Measurements from ENCODE around the gene BHLHE41. TPM values are rescaled to one million over a fixed set of nuclear protein-coding genes. Genes with fewer than 3 reads are reported as not detected.

BHLHE41 gene
- total RNA-seq, 6 donors from 2014 or later = 9.3 to 78.6 (median 35.2) TPM

GRCh38 chr12:26123482-26123980, 1.3 kb downstream of the BHLHE41 start:
- H3K4me3 ChIP-seq = peak overlapping the region in 3 of 4 donors; percentile 47 to 58 (median 57)
- H3K4me1 ChIP-seq = peaks cover 33 to 57% (median 43%) of the 10 kb centered on the region in 4 donors
- 9 to 18% methylated on average over 8 of the region's 8 CpGs for WGBS, 2 donors

GRCh38 chr12:26122681-26123481, 2.0 kb downstream of the BHLHE41 start:
- Histone ChIP-seq H3K4me1 (peaks cover 33 to 57% (median 43%) of the 10 kb centered on the region in 4 donors), H3K27me3 (peaks cover 0 to 48% (median 25%) of the 10 kb centered on the region in 4 donors), H3K4me3 (peak overlapping the region; percentile 17 to 58 (median 52)), H3K27ac (peak overlapping the region; percentile 64 to 91 (median 78)), H3K9me3 (no peaks in the 10 kb centered on the region), H3K36me3 (no peaks in the 10 kb centered on the region)
- DNase-seq (peak; percentile 34 to 91), ATAC-seq (ENCODE audit: low FRiP score in 2 of 2) (peak; percentile 5 to 34)
- TF ChIP-seq CTCF (IDR thresholded peaks at IDR 0.05) (peak in 1 of 6 experiments; percentile 3), EP300 (IDR thresholded peaks at IDR 0.05) (no peak), POLR2A (IDR thresholded peaks at IDR 0.05) (peak in 1 of 4 donors; percentile 40), POLR2AphosphoS5 (IDR thresholded peaks at IDR 0.05) (no peak)
- 3% methylated on average over 13 to 62 of the region's 69 CpGs for WGBS, 2 donors

More at GRCh38 chr12:26123482-26123980, 1.3 kb downstream of the BHLHE41 start:
- DNase-seq (no peak), ATAC-seq (ENCODE audit: low FRiP score in 2 of 2) (no peak)
- no peak for TF ChIP-seq CTCF (IDR thresholded peaks at IDR 0.05)
- TF ChIP-seq POLR2A (IDR thresholded peaks at IDR 0.05) = no peak
- TF ChIP-seq EP300 (IDR thresholded peaks at IDR 0.05) = no peak
- no peak for TF ChIP-seq POLR2AphosphoS5 (IDR thresholded peaks at IDR 0.05)
- H3K36me3 ChIP-seq = no peaks in the 10 kb centered on the region
- no peaks in the 10 kb centered on the region for H3K9me3 ChIP-seq
- H3K27ac ChIP-seq = peak overlapping the region; percentile 64 to 91 (median 78)
- H3K27me3 ChIP-seq = peaks cover 0 to 48% (median 27%) of the 10 kb centered on the region in 4 donors

- peak overlapping the region in 3 of 4 donors; percentile 47 to 58 (median 57) for H3K4me3 ChIP-seq
- no peak for TF ChIP-seq EP300 (IDR thresholded peaks at IDR 0.05)
- no peak for TF ChIP-seq POLR2A (IDR thresholded peaks at IDR 0.05)
- TF ChIP-seq CTCF (IDR thresholded peaks at IDR 0.05) = no peak
- TF ChIP-seq POLR2AphosphoS5 (IDR thresholded peaks at IDR 0.05) = no peak
- peak in 1 of 2 donors; percentile 92 for DNase-seq
- ATAC-seq (ENCODE audit: low FRiP score in 2 of 2) = peak in 1 of 2 donors; percentile 3
- WGBS, 2 donors = 1% methylated on average over 53 of the region's 88 CpGs; no CpG with 5 or more reads in 1 of the 2 donors
- H3K36me3 ChIP-seq = no peaks in the 10 kb centered on the region
- no peaks in the 10 kb centered on the region for H3K9me3 ChIP-seq
- H3K4me1 ChIP-seq = peaks cover 33 to 55% (median 43%) of the 10 kb centered on the region in 4 donors
- peaks cover 0 to 48% (median 25%) of the 10 kb centered on the region in 4 donors for H3K27me3 ChIP-seq
- peak overlapping the region; percentile 64 to 91 (median 78) for H3K27ac ChIP-seq
Measured at GRCh38 chr12:26122061-26122680, 2.7 kb downstream of the BHLHE41 start.

- peaks cover 26 to 48% (median 37%) of the 10 kb centered on the region in 4 donors for H3K4me1 ChIP-seq
- peak overlapping the region in 3 of 4 donors; percentile 64 to 91 (median 86) for H3K27ac ChIP-seq
- H3K36me3 ChIP-seq = no peaks in the 10 kb centered on the region
- no peak for DNase-seq
- H3K27me3 ChIP-seq = peaks cover 0 to 41% (median 25%) of the 10 kb centered on the region in 4 donors
- no peaks in the 10 kb centered on the region for H3K9me3 ChIP-seq
- no peak for TF ChIP-seq EP300 (IDR thresholded peaks at IDR 0.05)
- TF ChIP-seq CTCF (IDR thresholded peaks at IDR 0.05) = no peak
- TF ChIP-seq POLR2A (IDR thresholded peaks at IDR 0.05) = no peak
- TF ChIP-seq POLR2AphosphoS5 (IDR thresholded peaks at IDR 0.05) = no peak
- ATAC-seq (ENCODE audit: low FRiP score in 2 of 2) = no peak
- WGBS, 2 donors = 40 to 43% methylated on average over 15 of the region's 15 CpGs
- H3K4me3 ChIP-seq = peak overlapping the region in 3 of 4 donors; percentile 47 to 58 (median 57)
Measured at GRCh38 chr12:26121323-26122060, 3.3 kb downstream of the BHLHE41 start.

Data from upper lobe of left lung (tissue), 6 donors.